ENCODE measurements around the gene LASP1. TPM values are rescaled to one million over a fixed set of nuclear protein-coding genes. Genes with fewer than 3 reads are reported as not detected.

LASP1 gene
- total RNA-seq (2022) (479 and 558 TPM in 2 replicates), Bru-seq, nascent RNA (percentile 94 among the genes with signal in this experiment), BruChase-seq, experiment 1, labeled RNA remaining after a 6-hour chase (percentile 98 among the genes with signal in this experiment), BruChase-seq, experiment 2, labeled RNA remaining after a 2-hour chase (percentile 97 among the genes with signal in this experiment)
- long read RNA-seq, full-length matches to known transcripts, result 146 of 281 reads
- long read RNA-seq, partial matches to known transcripts, result 123 of 281 reads
- long read RNA-seq, other reads (novel, unspliced or antisense), result 12 of 281 reads

DNA sequence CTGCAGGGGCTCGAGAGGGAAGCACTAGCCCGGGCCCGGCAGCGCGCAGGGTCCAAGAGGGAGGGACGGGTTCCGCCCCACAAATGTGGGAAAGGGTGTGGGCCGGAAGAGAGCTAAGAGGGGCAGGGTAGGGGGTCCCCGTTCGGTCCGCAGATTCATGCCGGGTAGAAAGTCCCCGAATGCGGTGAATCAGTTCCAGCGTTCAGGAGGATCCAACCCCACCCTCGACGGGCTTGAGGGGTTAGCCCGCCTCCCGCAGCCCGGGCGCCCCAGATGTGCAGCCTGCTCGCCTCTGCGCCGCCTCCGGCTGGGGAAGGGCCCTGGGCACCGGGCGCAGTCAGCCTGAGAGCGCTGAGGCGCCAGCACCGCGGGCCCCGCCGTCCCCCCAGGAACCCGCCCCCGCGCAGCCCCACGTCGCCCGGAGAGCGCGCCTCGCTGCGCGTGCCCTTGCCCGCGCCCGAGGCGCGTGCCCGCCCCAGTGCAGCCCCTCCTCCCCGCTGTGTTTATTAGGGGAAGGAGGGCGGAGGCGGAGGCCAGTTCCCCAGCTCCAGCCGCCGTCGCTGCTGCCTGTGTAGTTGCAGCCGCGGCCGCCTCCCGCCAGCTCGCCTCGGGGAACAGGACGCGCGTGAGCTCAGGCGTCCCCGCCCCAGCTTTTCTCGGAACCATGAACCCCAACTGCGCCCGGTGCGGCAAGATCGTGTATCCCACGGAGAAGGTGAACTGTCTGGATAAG is at the start of gene LASP1:
Gene LASP1, plus strand, starts transcription at position 533 of the 733 bp plus-strand sequence. Its CDS starts 132 bp downstream, at position 665.
- intact Hi-C loops (cut with micrococcal nuclease; ENCODE audit: unreplicated experiment), result loop anchor here (1.0 to 5.0 kb wide), 3 partner anchors 17 to 284 kb away; partner anchors contain the start of genes PSMB3 and RPL23
- peak within 1 kb of the TSS; percentile 95 for H3K4me3 Mint-ChIP-seq (ENCODE audit: low read depth, unreplicated experiment)
- no peaks in the 10 kb centered on the region for H3K9me3 Mint-ChIP-seq (ENCODE audit: low read depth, unreplicated experiment)
- CTCF ChIA-PET, result interaction anchor here (0.6 to 5.2 kb wide), 30 partner anchors 11 to 1097 kb away, joined by 3 to 38 read pairs (median 4); partner anchors contain the start of genes CWC25, RPL19 and RPL23
- H3K36me3 Mint-ChIP-seq (ENCODE audit: insufficient read depth, unreplicated experiment), result peaks cover 87% of the 10 kb centered on the region
- peaks cover 58% of the 10 kb centered on the region for H3K4me1 Mint-ChIP-seq (ENCODE audit: low read depth, unreplicated experiment)
- peak; percentile 100 for DNase-seq
- no peaks in the 10 kb centered on the region for H3K27me3 Mint-ChIP-seq (ENCODE audit: unreplicated experiment)
- peak within 1 kb of the TSS; percentile 97 for H3K27ac Mint-ChIP-seq (ENCODE audit: unreplicated experiment)
- no peak for TF ChIP-seq CTCF (IDR thresholded peaks at IDR 0.05; ENCODE audit: unreplicated experiment)
- BruUV-seq (replicated peaks), result no TSS peak

DNA sequence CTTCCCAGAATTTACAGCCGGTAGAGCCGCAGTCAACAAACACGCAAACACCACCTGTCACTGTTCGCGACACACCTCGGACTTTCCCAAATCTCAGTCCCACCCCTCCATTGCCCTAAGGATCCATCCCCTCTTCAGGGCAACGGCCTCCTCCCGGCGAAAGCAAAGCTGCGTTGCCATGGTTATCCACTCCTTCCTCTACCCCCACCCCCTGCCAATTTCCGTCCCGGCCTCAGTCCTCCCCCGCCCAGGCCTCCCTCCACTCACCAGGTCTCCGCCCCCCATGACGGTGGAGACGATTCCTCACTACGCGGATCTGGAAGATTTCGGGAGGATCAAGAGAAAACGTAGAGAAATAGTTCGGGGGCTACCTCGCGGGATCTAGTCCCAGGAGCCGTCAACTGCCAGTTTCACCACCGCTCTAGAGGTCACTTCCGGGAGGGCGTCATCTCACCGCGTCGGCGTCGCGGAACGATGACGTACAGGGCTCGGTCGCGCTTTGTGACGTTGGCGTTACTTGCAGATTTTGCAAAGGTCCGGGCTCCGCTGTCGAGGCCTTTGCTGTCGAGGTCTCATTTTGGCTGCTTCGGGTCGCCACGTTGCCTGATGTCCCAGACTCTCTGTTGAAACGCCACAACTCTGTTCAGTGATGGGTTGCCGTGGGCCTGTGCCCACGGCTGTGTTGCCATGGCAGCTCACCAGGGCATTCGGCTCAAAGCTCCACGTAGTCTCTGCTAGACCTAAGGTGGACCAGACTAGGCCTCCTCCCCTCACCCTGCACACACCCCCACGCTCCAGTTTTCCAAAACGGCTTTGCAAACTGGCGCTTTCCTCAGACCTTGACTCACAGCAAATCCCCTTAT is 44.7 kb upstream of the LASP1 start, which contains the start of gene CWC25:
Gene CWC25, minus strand, starts transcription at position 423 of the 863 bp plus-strand sequence. Its CDS starts 138 bp downstream, at position 285.
- H3K9me3 Mint-ChIP-seq (ENCODE audit: low read depth, unreplicated experiment), result no peaks in the 10 kb centered on the region
- peaks cover 37% of the 10 kb centered on the region for H3K4me1 Mint-ChIP-seq (ENCODE audit: low read depth, unreplicated experiment)
- H3K36me3 Mint-ChIP-seq (ENCODE audit: insufficient read depth, unreplicated experiment), result peaks cover 59% of the 10 kb centered on the region
- H3K27me3 Mint-ChIP-seq (ENCODE audit: unreplicated experiment), result no peaks in the 10 kb centered on the region
- CTCF ChIA-PET, result interaction anchor here (0.8 to 3.5 kb wide), 8 partner anchors 9 to 328 kb away, joined by 3 to 15 read pairs (median 4); partner anchors contain the start of genes LASP1 and RPL23
- DNase-seq, result peak; percentile 100
- H3K4me3 Mint-ChIP-seq (ENCODE audit: low read depth, unreplicated experiment), result peak within 1 kb of the TSS; percentile 87
- peak within 1 kb of the TSS; percentile 100 for H3K27ac Mint-ChIP-seq (ENCODE audit: unreplicated experiment)
- TSS peak; percentile 98 for BruUV-seq (replicated peaks)
- no peak for TF ChIP-seq CTCF (IDR thresholded peaks at IDR 0.05; ENCODE audit: unreplicated experiment)
- intact Hi-C loops (cut with micrococcal nuclease; ENCODE audit: unreplicated experiment), result loop anchor here (5.0 kb wide), 1 partner anchor 327 kb away; the partner anchor contains the start of gene PLXDC1

DNA sequence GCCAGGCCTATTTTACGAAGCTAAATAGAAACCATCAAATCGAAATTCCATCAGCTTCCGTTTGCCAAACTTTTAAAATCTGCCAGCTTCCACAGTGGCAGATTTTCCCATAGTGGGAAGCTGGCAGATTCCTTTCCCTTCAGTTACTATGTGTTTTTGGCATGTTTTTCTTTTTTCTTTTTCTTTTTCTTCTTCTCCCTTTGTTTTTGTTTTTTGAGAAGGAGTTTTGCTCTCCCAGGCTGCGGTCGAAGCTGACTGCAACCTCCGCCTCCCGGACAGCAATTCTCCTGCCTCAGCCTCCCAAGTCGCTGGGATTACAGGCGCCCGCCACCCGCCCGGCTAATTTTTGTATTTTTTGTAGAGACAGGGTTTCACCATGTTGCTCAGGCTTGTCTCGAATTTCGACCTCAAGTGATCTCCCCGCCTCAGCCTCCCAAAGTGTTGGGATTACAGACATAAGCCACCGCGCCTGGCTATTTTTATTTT is 44.1 kb upstream of the LASP1 start:
- CTCF ChIA-PET, result interaction anchor here (0.9 to 2.5 kb wide), 4 partner anchors 8 to 148 kb away, joined by 3 to 13 read pairs (median 4); partner anchors contain the start of gene RPL23
- Mint-ChIP-seq H3K4me3 (ENCODE audit: low read depth, unreplicated experiment) (peak overlapping the region; percentile 87), H3K27ac (ENCODE audit: unreplicated experiment) (peak overlapping the region; percentile 100), H3K4me1 (ENCODE audit: low read depth, unreplicated experiment) (peaks cover 37% of the 10 kb centered on the region), H3K9me3 (ENCODE audit: low read depth, unreplicated experiment) (no peaks in the 10 kb centered on the region), H3K36me3 (ENCODE audit: insufficient read depth, unreplicated experiment) (peaks cover 53% of the 10 kb centered on the region), H3K27me3 (ENCODE audit: unreplicated experiment) (no peaks in the 10 kb centered on the region)
- intact Hi-C loops (cut with micrococcal nuclease; ENCODE audit: unreplicated experiment), result loop anchor here (5.0 kb wide), 1 partner anchor 326 kb away; the partner anchor contains the start of gene PLXDC1
- no TSS peak for BruUV-seq (replicated peaks)
- TF ChIP-seq CTCF (IDR thresholded peaks at IDR 0.05; ENCODE audit: unreplicated experiment), result no peak
- DNase-seq, result no peak

Measured in Calu3 (cell line).